GM21723 (cell line): ENCODE data around the gene ZNF521.
"Not testable (repeated sequence)": the region's sequence is repeated elsewhere in the genome, so short reads cannot be mapped to it uniquely, and the experiment has no call there.

Experiments used
- ATAC-seq: cut with Tn5 transposase; IDR thresholded peaks from one replicate; pipeline ENCODE4 v1.9.1; 2021; ENCODE audit warnings: mild to moderate bottlenecking, moderate library complexity; ENCODE audit not compliant: unreplicated experiment

ZNF521 gene

GRCh38 chr18:25295624-25296138 is 56.3 kb downstream of the ZNF521 start:
- ATAC-seq, result no peak

- ATAC-seq, result no peak
Measured at GRCh38 chr18:25291150-25291549, 60.8 kb downstream of the ZNF521 start.

- ATAC-seq, result no peak
Measured at GRCh38 chr18:25289001-25289631, 62.9 kb downstream of the ZNF521 start.

DNA sequence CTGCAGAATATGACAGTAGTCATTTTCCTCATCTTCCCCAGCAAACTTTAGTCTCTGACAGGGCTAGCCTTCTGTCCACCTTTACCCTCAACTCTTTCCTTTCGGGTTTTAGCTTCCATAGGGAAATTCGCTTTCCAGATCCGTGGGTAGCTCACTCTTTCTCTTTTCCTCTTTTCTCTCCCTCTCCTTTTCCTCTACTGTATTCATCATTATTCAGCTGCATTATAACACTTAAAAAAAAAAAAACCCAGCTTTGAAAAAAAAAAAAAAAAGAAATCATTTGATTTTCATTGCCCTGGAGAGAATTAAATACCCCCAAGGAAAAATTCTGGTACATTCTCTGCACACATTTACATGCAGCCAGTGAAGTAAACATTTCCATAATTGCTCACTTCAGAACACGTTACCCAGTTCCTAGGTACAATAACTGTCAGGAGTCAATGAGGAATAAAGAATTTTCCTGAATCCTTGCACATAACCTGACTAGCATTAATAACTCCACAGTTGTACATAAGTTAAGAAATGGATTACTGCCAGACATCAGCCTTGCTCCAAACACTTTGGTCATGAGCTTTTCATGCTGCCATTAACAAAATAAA is 63.5 kb downstream of the ZNF521 start:
- ATAC-seq, result no peak

- ATAC-seq, result no peak
Measured at GRCh38 chr18:25287106-25287505, 64.9 kb downstream of the ZNF521 start.

GRCh38 chr18:25284861-25285550 is 67.0 kb downstream of the ZNF521 start:
- no peak for ATAC-seq

- ATAC-seq, result no peak
Measured at GRCh38 chr18:25284281-25284680, 67.7 kb downstream of the ZNF521 start.

GRCh38 chr18:25283781-25284180 is 68.2 kb downstream of the ZNF521 start:
- no peak for ATAC-seq

DNA sequence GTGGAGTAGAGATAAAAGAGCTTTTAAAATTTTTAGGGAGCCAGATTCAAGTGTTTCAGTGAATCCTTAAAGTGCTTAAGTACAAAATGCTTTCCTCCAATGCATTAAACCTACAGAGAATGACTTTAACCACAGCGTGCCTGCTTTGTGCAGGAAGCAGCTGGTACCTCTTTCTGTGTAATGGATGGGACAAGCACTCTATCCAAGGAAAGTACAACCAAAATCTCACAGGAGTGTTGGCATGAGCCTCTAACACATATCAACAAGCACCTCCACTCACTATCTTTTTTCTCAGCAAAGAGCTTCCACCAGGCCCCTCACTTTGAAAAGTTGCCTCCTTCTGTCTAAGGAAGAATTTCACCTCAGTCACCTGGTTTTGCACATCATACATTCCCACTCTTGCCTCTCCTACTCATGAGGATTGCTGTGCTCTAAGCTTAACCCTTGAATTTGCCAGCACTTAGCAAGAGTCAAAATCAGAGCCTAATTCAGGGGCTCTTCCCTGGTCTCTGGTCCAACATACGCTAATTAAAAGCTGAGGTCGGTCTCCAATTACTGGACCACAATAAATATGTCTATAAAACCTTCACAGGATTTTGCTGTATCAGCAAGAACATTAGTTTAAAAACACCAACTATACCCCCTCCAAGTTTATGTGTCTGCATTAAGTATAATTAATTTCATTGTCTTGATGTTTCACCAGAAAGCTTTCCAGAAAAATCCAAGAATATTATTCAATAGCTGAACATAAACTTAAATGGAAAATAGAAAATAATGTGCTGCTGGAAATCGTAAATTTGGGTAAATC is 68.9 kb downstream of the ZNF521 start:
- ATAC-seq, result no peak

DNA sequence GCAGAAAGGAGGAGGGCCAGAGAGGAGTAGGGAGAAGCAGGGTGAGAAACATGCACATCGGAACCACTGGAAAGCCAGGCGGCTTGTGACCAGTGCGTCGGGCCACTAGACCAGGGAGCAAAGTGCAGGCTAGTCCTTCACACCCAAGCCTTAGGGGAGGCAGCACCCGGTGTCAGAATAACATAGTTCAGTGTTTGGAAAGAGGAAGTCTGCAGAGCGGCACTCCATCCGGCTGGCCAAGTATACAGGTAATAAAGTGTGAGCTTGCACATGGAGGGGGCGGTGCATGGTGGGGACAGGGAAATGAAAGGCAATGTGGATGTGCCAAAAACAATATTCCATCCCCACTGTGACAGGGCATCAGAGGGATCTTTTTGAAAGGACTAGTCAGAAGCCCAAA is 69.7 kb downstream of the ZNF521 start:
- no peak for ATAC-seq

GRCh38 chr18:25281556-25281955 is 70.4 kb downstream of the ZNF521 start:
- no peak for ATAC-seq

DNA sequence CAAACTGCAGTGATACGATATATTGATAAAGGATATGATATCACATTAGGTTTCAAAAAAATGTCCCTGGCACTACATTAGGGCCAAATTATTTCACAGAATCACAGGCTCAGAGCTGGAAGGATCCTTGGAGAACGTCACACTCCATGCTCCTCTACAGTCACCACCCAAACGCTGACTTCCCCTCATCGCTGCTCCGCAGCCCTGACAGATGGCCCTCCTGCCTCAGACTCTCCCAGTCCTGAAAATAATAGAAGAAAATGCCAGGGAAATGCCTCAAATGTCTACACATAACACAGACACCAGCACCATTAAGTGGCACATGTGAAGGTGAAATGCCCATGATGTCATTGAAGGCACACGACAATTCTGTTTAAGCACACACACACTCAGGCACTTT is 72.0 kb downstream of the ZNF521 start:
- ATAC-seq, result no peak

DNA sequence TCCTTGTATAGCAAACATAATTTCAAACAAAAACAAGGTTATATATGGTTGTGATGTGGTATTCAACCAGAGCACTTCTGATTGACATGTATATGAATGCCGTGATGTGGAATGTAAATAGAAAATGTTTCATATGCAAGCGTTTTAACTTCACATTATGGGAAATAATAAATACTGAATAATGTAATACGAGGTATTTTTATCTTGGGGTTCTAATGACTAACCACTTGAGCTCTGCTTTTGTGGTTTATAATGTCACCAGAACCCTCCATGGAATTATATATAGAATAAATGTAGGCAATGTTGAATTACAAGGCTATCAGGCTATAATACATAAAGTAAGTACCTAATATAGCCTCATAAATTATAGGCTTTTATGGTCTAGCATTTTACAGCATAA is 72.4 kb downstream of the ZNF521 start:
- ATAC-seq, result no peak

DNA sequence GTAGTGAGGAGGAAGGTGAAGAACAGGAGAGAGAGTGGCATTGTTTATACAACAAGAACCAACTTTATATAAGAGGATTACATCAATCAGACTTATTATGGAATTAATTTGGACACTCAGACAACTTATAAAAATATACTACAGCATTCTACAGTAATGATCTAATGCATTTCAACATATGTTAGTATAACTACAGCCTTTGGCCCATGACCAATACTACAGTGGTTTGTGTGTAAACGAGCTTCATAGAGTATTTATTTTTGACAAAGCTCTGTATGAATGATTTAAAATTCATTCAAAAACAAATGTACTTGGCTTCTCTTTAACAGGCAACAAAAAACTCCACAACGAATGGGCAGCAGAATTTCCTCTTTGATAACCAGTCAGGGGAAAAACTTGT is 72.8 kb downstream of the ZNF521 start:
- ATAC-seq, result no peak

DNA sequence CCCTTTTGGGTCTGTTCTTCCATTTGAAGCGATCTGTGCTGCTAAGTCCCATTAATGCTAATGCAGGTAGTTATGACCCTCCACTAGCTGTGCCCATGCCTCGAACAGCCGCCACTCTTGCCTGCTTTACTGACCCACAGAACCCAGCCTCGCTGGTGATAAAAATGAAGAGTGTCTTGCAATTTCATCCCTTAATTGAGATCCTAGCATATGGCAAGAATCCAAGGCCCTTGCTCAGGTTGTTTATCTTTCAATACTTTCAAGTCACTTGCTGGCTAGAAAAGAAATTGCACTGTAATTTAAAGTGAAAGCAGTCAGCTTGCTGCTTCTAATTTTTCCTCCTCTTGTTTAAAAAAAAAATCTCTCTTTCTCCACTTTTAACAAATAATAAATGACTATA is 73.6 kb downstream of the ZNF521 start:
- ATAC-seq, result no peak

DNA sequence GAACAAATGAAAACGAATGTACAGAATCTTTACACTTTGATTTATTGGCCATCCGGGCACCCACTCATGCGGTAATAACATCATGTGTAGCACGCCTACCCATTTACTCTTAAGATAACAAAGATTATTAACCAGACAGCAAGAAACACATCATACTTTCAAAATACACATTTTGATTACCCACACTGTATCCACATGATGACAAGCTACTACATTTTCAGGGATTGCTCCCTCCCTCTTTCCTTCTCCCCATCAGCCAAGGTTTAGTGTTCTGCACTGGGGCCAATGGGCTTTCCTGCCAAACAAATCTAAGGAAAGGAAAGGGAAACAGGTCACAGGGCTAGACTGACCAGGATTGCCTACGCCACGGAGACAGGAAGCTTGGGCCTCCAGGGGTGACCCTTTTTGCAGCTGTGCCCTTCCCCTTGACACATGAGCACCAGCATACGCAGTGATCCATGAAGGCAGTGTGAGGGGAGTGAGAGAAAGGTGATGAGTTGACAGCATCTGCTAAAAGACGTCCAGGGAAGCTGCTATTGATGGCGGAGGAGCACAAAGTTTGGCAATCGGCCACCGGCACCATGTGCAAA is 76.5 kb downstream of the ZNF521 start:
- no peak for ATAC-seq

DNA sequence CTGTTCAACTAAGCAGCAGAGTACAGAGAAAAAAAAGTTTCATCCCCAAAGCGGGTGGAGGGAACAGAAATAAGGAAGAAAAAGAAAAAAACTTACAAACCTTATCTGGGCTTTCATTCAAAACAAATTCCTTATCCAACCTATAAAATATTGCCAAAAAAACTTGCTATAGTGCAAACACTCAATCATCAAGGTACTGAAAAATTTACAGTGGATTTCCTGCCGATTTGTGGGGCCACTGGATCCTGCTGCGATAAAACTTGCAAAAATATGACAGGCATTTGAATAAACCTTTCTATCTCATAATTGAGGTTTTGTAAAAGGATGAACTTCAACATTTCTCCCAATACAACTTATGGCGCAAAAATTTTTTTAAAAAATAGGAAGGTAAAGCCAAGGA is 77.0 kb downstream of the ZNF521 start:
- no peak for ATAC-seq

GRCh38 chr18:25266931-25267527 is 84.9 kb downstream of the ZNF521 start:
- not testable (repeated sequence) for ATAC-seq

DNA sequence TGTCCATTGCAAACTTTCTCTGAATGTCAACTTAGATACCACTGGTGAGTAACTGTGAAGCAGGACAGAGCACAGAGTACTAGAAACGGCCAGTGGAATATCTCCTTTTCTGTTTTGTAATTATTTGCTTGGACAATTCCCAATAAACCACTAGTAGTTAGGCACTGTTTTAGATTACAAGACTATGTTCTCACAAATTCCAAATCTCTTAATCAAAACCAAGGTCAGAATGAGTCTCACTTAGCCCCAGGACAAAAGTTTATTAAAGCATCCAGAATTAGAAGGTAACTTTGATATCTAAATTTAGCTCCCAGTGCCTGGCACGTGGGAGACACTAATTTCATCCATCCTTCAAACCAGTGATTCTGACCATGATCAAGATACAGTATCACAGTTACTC is 89.0 kb downstream of the ZNF521 start:
- ATAC-seq, result no peak

GRCh38 chr18:25261768-25262167 is 90.2 kb downstream of the ZNF521 start:
- no peak for ATAC-seq

DNA sequence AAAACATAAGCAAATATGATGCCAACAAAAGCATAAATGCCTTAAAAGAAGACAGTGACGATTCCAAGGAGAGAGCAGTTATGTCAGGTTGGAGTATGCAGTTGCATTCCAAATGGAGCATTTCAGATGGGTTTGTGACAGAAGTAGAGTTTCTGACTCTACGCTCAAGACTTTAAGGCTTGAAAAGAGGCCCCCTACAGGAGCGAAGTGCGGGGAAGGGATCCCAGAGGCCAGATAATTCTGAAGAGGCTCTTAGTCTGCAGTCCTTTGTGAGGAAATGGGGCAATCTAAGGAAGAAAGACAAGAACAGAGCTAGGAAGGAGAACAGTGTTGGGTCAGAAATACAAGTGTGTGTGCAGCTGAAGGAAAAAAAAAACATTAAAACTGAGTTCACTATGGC is 95.5 kb downstream of the ZNF521 start:
- ATAC-seq, result no peak
